Keratinocyte (primary cell): ENCODE data around the gene ISM1.

Source experiments
- EZH2 ChIP-seq: IDR thresholded peaks from one replicate; pipeline ENCODE4 v1.6.1; 2012; ENCODE audit warnings: inconsistent platforms, mild to moderate bottlenecking, low read length, moderate library complexity
- TF ChIP-seq, protein P1 (sequence below), 3 experiments: IDR thresholded peaks in 1 of 3; conservative IDR thresholded peaks in 1 of 3; optimal IDR thresholded peaks in 1 of 3; 2 replicates in 2 of 3; 3 replicates in 1 of 3; pipeline versions ENCODE3 to v1.5.1; 2011; ENCODE audit warnings: low read length in 3 of 3, mild to moderate bottlenecking in 3 of 3, moderate library complexity in 2 of 3, control low read depth in 1 of 3, inconsistent platforms in 1 of 3; ENCODE audit not compliant: insufficient read depth in 2 of 3; ENCODE audit errors: extremely low read depth in 1 of 3

DNA sequence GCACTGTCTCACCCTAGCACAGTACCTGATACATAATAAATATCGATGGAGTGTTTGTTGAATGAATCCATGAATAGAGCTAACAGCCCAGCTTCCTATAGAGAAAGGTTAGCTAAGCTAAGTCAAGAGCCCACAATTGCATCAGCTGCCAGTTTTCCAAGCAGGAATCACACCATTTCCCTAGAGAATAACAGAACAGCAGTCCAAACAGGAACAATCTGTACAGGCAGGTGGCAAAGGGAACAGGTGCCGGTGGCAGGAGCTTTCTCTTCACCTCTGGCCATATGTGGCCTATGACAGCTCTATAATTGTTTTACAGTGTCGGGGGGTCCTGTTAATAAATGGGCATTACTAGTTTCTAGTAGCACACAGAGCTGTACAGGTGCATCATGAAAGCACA is 38.8 kb downstream of the ISM1 start:
- TF ChIP-seq, protein P1, sequence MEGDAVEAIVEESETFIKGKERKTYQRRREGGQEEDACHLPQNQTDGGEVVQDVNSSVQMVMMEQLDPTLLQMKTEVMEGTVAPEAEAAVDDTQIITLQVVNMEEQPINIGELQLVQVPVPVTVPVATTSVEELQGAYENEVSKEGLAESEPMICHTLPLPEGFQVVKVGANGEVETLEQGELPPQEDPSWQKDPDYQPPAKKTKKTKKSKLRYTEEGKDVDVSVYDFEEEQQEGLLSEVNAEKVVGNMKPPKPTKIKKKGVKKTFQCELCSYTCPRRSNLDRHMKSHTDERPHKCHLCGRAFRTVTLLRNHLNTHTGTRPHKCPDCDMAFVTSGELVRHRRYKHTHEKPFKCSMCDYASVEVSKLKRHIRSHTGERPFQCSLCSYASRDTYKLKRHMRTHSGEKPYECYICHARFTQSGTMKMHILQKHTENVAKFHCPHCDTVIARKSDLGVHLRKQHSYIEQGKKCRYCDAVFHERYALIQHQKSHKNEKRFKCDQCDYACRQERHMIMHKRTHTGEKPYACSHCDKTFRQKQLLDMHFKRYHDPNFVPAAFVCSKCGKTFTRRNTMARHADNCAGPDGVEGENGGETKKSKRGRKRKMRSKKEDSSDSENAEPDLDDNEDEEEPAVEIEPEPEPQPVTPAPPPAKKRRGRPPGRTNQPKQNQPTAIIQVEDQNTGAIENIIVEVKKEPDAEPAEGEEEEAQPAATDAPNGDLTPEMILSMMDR (optimal IDR thresholded peaks at IDR 0.05 in 1 of 3, IDR thresholded peaks at IDR 0.05 in 1 of 3, conservative IDR thresholded peaks at IDR 0.05 in 1 of 3; ENCODE audit: extremely low read depth in 1 of 3, insufficient read depth in 2 of 3, low read length in 3 of 3) = no peak
- TF ChIP-seq EZH2 = no peak
